HG03175 (cell line): ENCODE results near the gene ATF6.
"Not testable (repeated sequence)": the region's sequence is repeated elsewhere in the genome, so short reads cannot be mapped to it uniquely, and the experiment has no call there.

Source experiments
- ATAC-seq: cut with Tn5 transposase; IDR thresholded peaks from one replicate; pipeline ENCODE4 v1.9.1; 2021; ENCODE audit warnings: mild to moderate bottlenecking, moderate library complexity; ENCODE audit not compliant: unreplicated experiment

Gene ATF6

GRCh38 chr1:161826478-161826877 is 60.4 kb downstream of the ATF6 start:
- no peak for ATAC-seq

- no peak for ATAC-seq
Observed at GRCh38 chr1:161827786-161828185, 61.7 kb downstream of the ATF6 start.

- ATAC-seq = not testable (repeated sequence)
Observed at GRCh38 chr1:161832299-161832907, 66.3 kb downstream of the ATF6 start.

- ATAC-seq = no peak
Observed at GRCh38 chr1:161834967-161835550, 68.9 kb downstream of the ATF6 start.

GRCh38 chr1:161836018-161836417 is 69.9 kb downstream of the ATF6 start:
- no peak for ATAC-seq

- ATAC-seq = no peak
Observed at GRCh38 chr1:161838362-161838761, 72.2 kb downstream of the ATF6 start.

- ATAC-seq = no peak
Observed at GRCh38 chr1:161838885-161839284, 72.8 kb downstream of the ATF6 start.

- no peak for ATAC-seq
Observed at GRCh38 chr1:161839591-161839990, 73.5 kb downstream of the ATF6 start.

GRCh38 chr1:161840363-161840762 is 74.2 kb downstream of the ATF6 start:
- ATAC-seq = no peak

- ATAC-seq = no peak
Observed at GRCh38 chr1:161843156-161843555, 77.0 kb downstream of the ATF6 start.

GRCh38 chr1:161844696-161845095 is 78.6 kb downstream of the ATF6 start:
- ATAC-seq = no peak

- ATAC-seq = no peak
Observed at GRCh38 chr1:161848676-161849075, 82.6 kb downstream of the ATF6 start.

- no peak for ATAC-seq
Observed at GRCh38 chr1:161849518-161849917, 83.4 kb downstream of the ATF6 start.

GRCh38 chr1:161855260-161855659 is 89.1 kb downstream of the ATF6 start:
- ATAC-seq = no peak

GRCh38 chr1:161858271-161858670 is 92.2 kb downstream of the ATF6 start:
- ATAC-seq = no peak

GRCh38 chr1:161863549-161863948 is 97.4 kb downstream of the ATF6 start:
- no peak for ATAC-seq

GRCh38 chr1:161864577-161864976 is 98.5 kb downstream of the ATF6 start:
- no peak for ATAC-seq

- ATAC-seq = no peak
Observed at GRCh38 chr1:161866241-161866640, 100.1 kb downstream of the ATF6 start.

- ATAC-seq = no peak
Observed at GRCh38 chr1:161868832-161869231, 102.7 kb downstream of the ATF6 start.

GRCh38 chr1:161869291-161869690 is 103.2 kb downstream of the ATF6 start:
- ATAC-seq = no peak

GRCh38 chr1:161872506-161872905 is 106.4 kb downstream of the ATF6 start:
- no peak for ATAC-seq

GRCh38 chr1:161879261-161879660 is 113.1 kb downstream of the ATF6 start:
- no peak for ATAC-seq

- no peak for ATAC-seq
Observed at GRCh38 chr1:161884475-161884874, 118.4 kb downstream of the ATF6 start.
